ENCODE results near the gene STEAP4.

DNA sequence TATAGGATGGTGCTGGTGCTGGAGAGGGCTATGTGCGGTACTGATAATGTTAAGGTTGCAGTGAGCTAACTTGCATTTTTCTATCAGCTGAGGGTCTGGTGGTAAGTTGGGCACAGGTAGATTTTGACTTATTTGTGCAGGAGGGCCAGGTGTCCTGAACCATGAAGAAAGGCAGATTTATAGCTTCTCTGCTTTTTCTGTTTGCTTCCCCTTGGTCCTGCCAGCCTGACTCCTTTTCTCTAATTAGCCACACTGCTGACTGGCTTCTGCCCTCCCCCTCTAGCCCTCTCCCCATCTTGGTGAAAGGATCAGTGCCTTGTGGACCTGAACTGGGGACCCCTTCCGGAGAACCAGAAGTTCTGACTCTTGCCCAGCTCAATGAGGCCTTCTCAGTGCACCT, 40.8 kb upstream of the STEAP4 start:
- TF ChIP-seq CTCF (IDR thresholded peaks at IDR 0.05) = no peak
- TF ChIP-seq, protein P1, sequence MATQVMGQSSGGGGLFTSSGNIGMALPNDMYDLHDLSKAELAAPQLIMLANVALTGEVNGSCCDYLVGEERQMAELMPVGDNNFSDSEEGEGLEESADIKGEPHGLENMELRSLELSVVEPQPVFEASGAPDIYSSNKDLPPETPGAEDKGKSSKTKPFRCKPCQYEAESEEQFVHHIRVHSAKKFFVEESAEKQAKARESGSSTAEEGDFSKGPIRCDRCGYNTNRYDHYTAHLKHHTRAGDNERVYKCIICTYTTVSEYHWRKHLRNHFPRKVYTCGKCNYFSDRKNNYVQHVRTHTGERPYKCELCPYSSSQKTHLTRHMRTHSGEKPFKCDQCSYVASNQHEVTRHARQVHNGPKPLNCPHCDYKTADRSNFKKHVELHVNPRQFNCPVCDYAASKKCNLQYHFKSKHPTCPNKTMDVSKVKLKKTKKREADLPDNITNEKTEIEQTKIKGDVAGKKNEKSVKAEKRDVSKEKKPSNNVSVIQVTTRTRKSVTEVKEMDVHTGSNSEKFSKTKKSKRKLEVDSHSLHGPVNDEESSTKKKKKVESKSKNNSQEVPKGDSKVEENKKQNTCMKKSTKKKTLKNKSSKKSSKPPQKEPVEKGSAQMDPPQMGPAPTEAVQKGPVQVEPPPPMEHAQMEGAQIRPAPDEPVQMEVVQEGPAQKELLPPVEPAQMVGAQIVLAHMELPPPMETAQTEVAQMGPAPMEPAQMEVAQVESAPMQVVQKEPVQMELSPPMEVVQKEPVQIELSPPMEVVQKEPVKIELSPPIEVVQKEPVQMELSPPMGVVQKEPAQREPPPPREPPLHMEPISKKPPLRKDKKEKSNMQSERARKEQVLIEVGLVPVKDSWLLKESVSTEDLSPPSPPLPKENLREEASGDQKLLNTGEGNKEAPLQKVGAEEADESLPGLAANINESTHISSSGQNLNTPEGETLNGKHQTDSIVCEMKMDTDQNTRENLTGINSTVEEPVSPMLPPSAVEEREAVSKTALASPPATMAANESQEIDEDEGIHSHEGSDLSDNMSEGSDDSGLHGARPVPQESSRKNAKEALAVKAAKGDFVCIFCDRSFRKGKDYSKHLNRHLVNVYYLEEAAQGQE (IDR thresholded peaks at IDR 0.05; ENCODE audit: insufficient read depth in 1 of 2, low read depth in 2 of 2, low read length in 1 of 2) = no peak

Measured in Panc1 (cell line).